Liver (tissue), 2 donors: Measurements from ENCODE around the gene KBTBD13.

ENCODE experiments used
- EGR1 ChIP-seq, 2 donors: IDR thresholded peaks; 2 replicates each; pipeline ENCODE4 v1.6.1; 2016 to 2018; ENCODE audit warnings: antibody characterized with exemption in 2 of 2, low read depth in 2 of 2
- SP1 ChIP-seq: IDR thresholded peaks from 2 replicates; pipeline ENCODE4 v1.6.1; 2018; ENCODE audit warnings: antibody characterized with exemption, mild to moderate bottlenecking
- donor health status: healthy.

- no peak for TF ChIP-seq EGR1 (IDR thresholded peaks at IDR 0.05; ENCODE audit: low read depth in 2 of 2)
- no peak for TF ChIP-seq SP1
These were observed 4.7 kb downstream of the KBTBD13 start for GRCh38 chr15:65081270-65081669.
